Memory B cell (primary cell): ENCODE results near the gene QKI.

Experiments used
- ATAC-seq: fragments of 150-1000 bp; cut with Tn5 transposase; 2 replicates; pipeline ENCODE4 v1.10.0; 2021; ENCODE audit warnings: low read depth, mild to moderate bottlenecking, moderate library complexity
- DNase-seq, 2 donors: peaks; one replicate each; pipeline ENCODE4 v3.0.0; 2022; ENCODE audit warnings: low spot score in 2 of 2
- H3K27ac Mint-ChIP-seq: one replicate; pipeline ENCODE4 v1.8.0; 2022; ENCODE audit warnings: mild to moderate bottlenecking, moderate library complexity, mixed read lengths
- H3K27me3 Mint-ChIP-seq: one replicate; pipeline ENCODE4 v1.8.0; 2022; ENCODE audit warnings: mixed read lengths
- H3K36me3 Mint-ChIP-seq: one replicate; pipeline ENCODE4 v1.8.0; 2022; ENCODE audit warnings: mild to moderate bottlenecking, mixed read lengths
- H3K4me1 Mint-ChIP-seq: one replicate; pipeline ENCODE4 v1.8.0; 2022; ENCODE audit warnings: mixed read lengths
- H3K4me3 Mint-ChIP-seq: one replicate; pipeline ENCODE4 v1.8.0; 2022; ENCODE audit warnings: mild to moderate bottlenecking, moderate library complexity, mixed read lengths
- H3K9me3 Mint-ChIP-seq: one replicate; pipeline ENCODE4 v1.8.0; 2022; ENCODE audit warnings: mixed read lengths

Gene QKI

DNA sequence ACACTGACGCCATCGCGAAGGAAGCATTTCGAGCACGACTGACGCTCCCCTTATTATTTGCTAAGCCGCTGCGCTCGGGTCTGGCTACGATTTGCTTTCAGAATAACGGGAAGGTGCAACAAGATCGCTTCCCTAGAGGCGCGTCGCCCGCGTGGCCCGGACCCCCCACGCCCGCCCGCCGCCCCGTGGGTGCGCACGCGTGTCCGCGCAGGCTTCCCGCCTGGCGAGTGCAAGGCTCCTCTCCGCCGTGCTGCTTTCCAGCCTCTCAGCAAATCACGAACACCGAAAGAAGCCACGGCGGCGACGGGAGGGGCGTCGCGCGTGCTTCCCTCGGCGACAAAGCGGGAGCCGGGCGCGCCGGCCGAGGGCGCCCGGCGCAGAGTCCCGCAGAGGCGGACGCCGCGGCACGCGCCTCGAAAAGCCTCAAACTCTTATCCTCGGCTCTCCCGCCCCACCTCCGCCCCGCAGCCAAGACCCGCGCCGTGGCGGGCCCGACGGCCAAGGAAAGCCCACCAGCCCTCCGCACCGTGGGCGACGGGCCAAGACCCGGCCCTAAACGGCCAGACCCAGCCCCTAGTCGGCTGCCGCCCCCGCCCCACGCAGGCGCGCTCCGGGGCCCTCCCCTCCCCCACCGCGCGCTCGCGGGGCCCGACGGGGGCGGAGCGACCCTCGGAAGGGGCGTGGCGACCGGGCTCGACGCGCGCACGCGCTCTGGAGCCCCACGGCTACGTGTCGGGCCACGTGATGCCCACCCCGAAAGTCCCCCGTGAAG lies 987 bp upstream of the QKI start:
- H3K4me3 Mint-ChIP-seq: peak overlapping the region; percentile 84
- ATAC-seq: peak; percentile 60
- H3K27me3 Mint-ChIP-seq: no peaks in the 10 kb centered on the region

DNA sequence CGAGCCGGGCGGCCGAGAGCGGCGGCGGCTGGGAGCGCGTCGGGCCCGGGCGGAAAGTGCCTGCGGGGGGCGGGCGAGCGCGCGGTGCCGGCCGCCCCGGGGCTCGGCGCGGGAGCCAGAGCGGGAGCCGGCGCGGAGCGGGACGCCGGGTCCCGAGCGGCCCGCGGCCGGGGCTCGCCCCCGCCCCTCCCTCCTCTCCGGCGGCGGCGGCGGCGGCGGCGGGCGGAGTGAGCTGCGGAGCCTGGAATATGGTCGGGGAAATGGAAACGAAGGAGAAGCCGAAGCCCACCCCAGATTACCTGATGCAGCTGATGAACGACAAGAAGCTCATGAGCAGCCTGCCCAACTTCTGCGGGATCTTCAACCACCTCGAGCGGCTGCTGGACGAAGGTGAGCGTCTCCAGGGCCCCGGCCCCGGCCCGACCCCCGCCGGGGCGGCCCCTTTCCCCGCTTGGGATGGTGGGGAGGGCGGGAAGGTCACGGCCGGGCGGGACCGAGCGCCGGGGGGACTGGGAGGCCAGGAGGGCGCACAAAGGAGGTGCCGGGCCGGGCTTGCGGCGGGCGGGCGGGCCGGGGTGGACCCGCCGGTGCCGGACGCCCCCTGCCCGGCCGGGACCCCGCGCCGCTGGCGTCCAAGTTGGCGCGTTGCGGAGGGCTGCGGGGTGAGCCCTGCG lies 565 bp downstream of the QKI start:
- Mint-ChIP-seq H3K4me3 (peak overlapping the region; percentile 85), H3K9me3 (no peaks in the 10 kb centered on the region), H3K27ac (peak overlapping the region; percentile 91), H3K4me1 (peaks cover 22% of the 10 kb centered on the region), H3K36me3 (peaks cover 3% of the 10 kb centered on the region), H3K27me3 (no peaks in the 10 kb centered on the region)
- ATAC-seq (peak; percentile 16), DNase-seq (peak; percentile 28 to 59)

More for the DNA sequence above, 987 bp upstream of the QKI start:
- no peaks in the 10 kb centered on the region for H3K9me3 Mint-ChIP-seq
- peak; percentile 98 for DNase-seq
- peak overlapping the region; percentile 91 for H3K27ac Mint-ChIP-seq
- peaks cover 14% of the 10 kb centered on the region for H3K4me1 Mint-ChIP-seq
- peaks cover 3% of the 10 kb centered on the region for H3K36me3 Mint-ChIP-seq

DNA sequence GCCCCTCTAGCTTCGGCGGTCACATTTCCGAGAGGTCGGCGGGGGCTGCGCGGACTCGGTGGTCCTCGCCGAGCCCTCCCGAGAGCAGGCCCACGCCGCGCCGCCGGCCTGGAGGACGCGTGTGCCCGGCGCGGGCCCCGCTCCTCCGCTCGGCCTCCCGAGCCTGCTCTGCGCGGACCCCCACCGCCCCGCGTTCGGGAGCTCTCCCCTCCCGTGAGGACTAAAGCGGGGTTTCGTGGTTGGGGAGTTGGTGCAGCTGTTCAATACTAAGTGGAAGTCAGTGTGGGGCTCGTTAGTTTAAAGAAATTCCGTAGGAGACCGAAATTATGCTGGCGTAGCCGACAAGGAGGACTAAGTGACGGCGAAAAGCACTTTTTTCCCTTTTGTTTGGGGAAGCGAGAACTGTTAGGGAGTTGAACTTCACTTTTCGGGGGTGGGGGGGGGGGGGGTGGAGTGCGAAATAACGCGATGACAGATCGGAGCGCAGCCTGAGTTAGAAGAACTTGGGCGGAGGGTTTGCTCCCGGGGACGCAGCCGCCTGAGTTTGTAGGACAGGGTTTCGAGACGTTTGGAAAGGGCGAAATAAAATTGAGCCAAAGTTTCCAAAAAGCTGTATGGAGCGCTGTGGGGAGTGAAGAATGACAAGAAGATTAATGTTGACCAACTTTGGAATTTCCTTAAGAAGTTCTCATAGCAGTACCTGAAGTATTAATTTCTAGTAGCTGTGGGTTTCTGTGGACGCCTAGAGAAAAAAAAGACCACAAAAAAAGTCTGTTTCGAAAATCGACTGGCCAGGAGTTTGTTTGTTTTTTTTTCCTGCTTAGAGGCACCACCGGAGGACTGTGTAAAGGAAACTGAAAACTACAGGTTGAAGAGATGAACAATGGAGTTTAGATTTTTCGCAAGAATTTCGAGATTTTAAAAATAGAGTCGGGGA lies 1.4 kb downstream of the QKI start:
- Mint-ChIP-seq H3K4me1 (peaks cover 25% of the 10 kb centered on the region), H3K4me3 (peak overlapping the region; percentile 93)
- ATAC-seq: no peak

DNA sequence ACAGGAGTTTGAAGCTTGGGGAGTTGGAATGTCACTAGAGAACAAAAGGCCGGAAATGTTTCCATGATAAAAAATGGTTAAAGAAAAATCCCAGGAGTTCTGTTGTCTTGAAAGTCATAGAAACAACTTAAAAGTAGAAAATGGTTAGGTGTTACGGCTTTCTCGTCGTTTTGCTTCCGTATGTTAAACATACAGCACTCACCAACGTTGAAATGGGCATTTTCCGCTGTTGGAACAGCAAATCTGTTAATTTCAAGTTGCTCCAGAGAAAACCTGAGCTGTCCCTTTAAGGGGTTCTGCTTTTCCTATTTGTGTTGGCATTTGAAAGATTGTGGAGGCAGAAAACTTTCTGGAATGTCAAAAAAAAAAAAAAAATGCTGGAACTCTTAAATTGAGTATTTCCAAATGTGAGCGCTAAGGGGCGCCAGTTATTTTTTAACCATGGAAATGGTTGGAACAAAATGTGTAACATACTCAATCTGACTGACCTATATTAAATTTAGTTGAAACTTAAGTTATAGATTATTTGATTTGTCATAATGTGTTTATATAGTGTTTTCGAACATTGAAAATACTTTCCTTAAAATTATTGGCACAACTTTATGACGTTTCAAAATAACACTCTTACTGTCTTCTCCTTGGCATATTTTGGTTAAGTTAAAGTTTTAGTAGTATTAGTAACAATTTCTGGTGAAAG lies 2.2 kb downstream of the QKI start:
- Mint-ChIP-seq H3K4me3 (peak overlapping the region; percentile 93), H3K27me3 (no peaks in the 10 kb centered on the region), H3K36me3 (no peaks in the 10 kb centered on the region), H3K27ac (peak overlapping the region; percentile 85), H3K4me1 (peaks cover 23% of the 10 kb centered on the region), H3K9me3 (no peaks in the 10 kb centered on the region)
- ATAC-seq: no peak
- DNase-seq: peak; percentile 24 to 34

More for the DNA sequence above, 1.4 kb downstream of the QKI start:
- Mint-ChIP-seq H3K9me3 (no peaks in the 10 kb centered on the region), H3K36me3 (peaks cover 3% of the 10 kb centered on the region), H3K27ac (peak overlapping the region; percentile 85), H3K27me3 (no peaks in the 10 kb centered on the region)
- peak; percentile 20 to 49 for DNase-seq

DNA sequence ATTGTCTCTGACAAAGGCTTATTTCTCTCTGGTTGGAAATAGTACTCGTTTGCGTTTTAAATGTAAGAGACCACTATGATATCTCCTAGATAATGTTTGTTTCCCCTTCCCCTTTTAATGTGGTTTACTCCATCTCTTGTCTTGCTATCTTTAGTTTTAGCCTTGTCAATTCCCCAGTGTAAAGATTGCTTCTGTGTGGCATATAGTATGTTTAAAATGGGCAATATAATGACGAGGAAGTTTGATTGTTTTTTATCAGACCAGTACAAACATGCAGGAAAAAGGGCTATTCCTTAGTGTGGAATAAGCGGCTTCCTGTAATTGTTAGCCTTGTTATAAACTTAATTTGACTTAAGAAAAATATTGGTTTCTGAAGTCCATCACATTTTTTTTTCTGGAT lies 3.1 kb downstream of the QKI start:
- DNase-seq (no peak), ATAC-seq (no peak)
- Mint-ChIP-seq H3K27ac (no peak overlapping the region), H3K4me3 (no peak overlapping the region), H3K36me3 (no peaks in the 10 kb centered on the region), H3K9me3 (no peaks in the 10 kb centered on the region), H3K4me1 (peaks cover 23% of the 10 kb centered on the region), H3K27me3 (no peaks in the 10 kb centered on the region)

DNA sequence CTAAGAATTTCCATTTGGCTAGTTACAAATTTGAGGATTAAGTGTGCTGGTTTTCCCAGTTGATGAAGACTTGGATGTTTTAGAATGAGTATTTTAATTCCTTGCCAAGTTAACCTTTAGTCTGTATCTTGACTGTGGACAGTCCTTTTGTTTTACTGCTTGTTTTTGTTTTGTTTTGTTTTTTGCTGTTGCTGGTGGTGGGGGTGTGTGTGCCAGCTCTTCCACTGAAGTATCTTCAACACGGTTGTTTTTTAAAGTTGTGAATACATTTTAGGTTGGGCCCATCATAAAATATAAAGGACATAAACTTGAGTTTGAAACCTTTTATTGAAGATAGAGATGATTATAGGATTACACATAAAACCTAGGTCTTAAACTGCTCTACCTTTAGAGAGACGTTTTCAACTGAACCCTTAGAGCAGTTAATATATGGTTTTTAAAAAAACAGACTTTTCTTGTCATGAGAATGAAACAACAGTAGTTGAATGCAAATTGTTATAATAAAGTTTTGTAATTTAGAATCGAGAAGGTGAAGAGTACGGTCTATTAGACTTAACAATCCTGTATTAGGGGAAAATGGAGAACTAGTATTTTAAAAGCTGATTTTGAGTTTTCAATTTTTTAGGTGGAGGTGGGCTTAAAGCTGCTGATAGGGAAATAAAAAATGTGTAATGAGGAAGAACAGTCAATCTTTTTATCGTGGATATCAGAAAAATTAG lies 4.0 kb downstream of the QKI start:
- H3K36me3 Mint-ChIP-seq: no peaks in the 10 kb centered on the region
- H3K27me3 Mint-ChIP-seq: no peaks in the 10 kb centered on the region
- peak overlapping the region; percentile 42 for H3K27ac Mint-ChIP-seq
- no peak for ATAC-seq
- DNase-seq: no peak
- peak overlapping the region; percentile 30 for H3K4me3 Mint-ChIP-seq
- H3K9me3 Mint-ChIP-seq: no peaks in the 10 kb centered on the region
- H3K4me1 Mint-ChIP-seq: peaks cover 19% of the 10 kb centered on the region

DNA sequence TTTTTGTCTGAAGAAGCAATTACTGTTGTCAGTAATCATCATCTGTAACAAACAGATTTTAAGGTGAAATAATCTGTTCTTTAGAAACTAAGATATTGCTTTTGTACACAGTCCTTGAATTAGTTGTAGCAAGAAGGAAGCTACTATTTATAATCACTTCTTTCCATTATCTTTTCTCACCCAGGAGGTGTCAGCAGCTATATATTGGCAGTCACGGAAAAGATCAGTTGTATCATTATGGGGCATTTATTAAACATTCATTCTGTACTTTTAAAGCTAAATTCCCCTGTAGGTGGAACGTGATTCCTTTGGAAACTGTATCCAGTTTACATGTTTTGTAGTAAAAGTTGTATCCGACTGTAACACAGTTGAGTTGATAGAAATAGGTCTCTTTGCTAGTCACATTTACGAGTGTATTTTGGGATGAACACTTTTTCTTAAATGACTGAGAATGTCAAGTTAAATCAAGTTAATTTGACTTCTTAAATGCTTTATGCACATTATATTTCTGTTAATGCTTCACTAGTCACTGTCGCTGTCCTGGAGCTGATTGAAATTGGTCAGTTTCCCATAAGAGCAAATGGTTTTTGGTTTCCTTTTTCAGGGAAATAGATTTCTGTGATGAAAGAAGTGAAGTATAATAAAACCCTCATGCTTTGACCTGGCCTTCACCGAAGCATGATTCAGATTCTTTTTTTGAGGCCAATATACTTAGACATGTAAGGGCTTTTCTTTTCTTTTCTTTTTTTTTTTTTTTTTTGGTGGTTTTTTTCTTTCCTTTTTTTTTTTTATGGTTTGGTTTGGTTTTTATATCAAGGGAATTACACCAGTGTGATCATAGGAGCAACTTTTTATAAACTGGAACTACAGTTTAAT lies 5.1 kb downstream of the QKI start:
- DNase-seq (no peak), ATAC-seq (no peak)
- no peaks in the 10 kb centered on the region for H3K36me3 Mint-ChIP-seq
- H3K9me3 Mint-ChIP-seq: no peaks in the 10 kb centered on the region
- no peak overlapping the region for H3K4me3 Mint-ChIP-seq
- H3K4me1 Mint-ChIP-seq: peaks cover 23% of the 10 kb centered on the region
- no peak overlapping the region for H3K27ac Mint-ChIP-seq
- H3K27me3 Mint-ChIP-seq: no peaks in the 10 kb centered on the region

DNA sequence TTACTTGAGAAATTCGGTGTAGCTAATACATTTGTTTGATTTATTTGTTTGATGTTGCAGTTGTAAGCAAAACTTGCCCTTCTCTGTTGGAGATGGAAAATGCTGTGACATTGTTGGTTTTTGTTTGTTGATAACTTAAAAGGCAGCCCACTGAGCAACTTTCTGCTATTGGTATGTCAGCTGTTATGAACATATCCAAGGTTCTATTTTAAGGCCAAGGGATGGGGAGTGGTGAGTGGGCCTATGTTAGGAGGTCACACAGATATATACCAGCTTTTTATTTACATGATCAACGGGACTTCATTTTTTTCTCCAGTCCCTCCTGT lies 5.7 kb downstream of the QKI start:
- DNase-seq (no peak), ATAC-seq (no peak)
- Mint-ChIP-seq H3K36me3 (no peaks in the 10 kb centered on the region), H3K9me3 (no peaks in the 10 kb centered on the region), H3K27ac (no peak overlapping the region), H3K4me3 (no peak overlapping the region), H3K4me1 (peaks cover 27% of the 10 kb centered on the region), H3K27me3 (no peaks in the 10 kb centered on the region)

DNA sequence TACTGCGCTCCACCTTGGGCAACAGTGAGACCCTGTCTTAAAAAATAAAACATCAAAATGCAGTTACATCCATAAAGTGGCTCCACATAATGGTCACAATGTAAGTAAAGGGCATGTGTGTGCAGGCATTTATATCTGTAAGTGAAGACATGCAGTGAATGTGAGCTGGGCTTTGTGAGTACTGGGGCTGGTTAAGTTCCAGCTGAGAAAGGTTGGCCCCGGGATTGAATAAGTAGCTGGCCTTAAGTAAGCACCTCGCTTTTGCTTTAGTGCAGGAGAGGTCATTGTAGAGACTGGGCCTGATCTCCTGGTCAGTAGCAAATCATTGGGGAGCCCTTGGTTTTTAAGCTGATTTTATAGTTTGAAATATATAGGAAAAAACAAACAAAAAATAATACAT lies 8.0 kb downstream of the QKI start:
- DNase-seq: no peak
- Mint-ChIP-seq H3K27me3 (no peaks in the 10 kb centered on the region), H3K4me1 (peaks cover 30% of the 10 kb centered on the region), H3K36me3 (no peaks in the 10 kb centered on the region), H3K4me3 (no peak overlapping the region), H3K9me3 (no peaks in the 10 kb centered on the region), H3K27ac (no peak overlapping the region)
- no peak for ATAC-seq

DNA sequence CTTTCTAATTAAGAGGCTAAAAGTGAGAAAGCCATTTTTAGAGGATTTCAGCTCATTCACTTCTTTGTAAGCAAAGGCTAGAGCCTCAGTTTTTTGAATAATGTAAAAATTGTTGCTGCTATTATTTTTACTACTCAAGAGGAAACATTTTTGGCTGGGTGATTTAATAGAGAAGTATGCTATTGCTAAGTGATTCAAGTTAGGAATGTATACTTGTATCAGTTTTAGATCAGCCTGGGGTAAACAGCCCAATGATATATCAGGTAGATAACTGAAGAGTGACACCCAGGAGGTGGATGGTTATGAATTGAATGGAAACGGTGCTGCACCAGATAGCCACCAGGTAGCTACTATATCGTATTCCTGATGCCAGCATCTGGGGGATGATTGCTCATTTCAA lies 9.2 kb downstream of the QKI start:
- Mint-ChIP-seq H3K36me3 (no peaks in the 10 kb centered on the region), H3K4me1 (peaks cover 25% of the 10 kb centered on the region), H3K9me3 (no peaks in the 10 kb centered on the region), H3K4me3 (no peak overlapping the region), H3K27ac (no peak overlapping the region), H3K27me3 (no peaks in the 10 kb centered on the region)
- no peak for DNase-seq
- ATAC-seq: no peak

DNA sequence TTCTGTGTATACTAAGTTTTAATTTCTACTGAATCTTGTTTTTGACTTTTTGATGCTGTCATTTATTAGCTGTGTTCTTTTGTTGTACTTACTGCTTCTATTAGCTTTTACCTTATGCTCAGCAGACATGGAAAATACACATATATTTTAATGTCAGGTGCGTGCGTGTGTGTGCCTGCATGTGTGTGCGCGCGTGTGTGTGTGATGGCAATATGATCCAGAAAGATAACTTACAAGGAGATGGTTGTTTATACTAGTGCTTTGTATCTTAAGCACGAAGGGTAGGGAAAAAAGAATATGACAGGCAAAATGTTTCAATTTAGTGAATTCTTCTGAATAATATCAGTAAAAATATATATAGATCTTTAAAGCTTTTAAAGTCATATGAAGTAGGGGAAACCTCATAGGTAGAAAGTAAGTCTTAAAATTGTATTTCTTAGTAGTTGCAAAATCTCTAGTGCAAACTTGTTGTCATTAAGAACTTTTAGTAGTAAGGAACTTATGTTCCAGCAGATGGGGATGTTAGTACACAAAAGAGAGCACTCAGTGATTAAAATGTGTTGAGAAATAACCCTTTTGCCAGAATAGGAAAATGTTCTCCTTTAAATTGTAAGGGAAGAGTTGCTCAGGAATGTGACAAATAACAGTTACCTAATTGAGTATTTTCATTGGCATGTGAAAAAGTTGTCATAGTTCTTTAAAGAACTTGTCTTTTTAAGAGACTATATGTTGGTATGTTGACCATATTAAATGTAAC lies 13.2 kb downstream of the QKI start:
- Mint-ChIP-seq H3K4me3 (no peak overlapping the region), H3K27me3 (no peaks in the 10 kb centered on the region), H3K27ac (no peak overlapping the region), H3K4me1 (peaks cover 32% of the 10 kb centered on the region), H3K36me3 (no peaks in the 10 kb centered on the region), H3K9me3 (no peaks in the 10 kb centered on the region)
- DNase-seq: no peak
- ATAC-seq: no peak

DNA sequence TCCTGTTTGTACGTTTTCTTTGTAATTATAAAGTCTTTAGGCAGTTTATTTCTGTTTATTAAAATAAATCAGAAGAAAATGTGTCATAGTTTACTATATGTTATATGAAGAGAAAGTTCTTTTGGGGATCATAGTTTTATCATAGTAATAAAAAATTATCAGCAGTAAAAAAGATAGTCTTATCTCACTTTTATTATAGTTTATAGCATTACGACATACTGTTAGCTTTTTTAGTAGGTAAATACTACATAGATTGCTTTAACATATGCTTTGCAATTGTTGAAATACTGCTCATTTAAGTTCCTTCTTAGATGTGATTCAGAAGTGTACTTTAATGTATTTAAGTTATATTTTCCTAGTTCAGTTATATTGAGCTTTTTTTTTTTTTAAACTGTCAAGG lies 13.9 kb downstream of the QKI start:
- Mint-ChIP-seq H3K27ac (no peak overlapping the region), H3K9me3 (no peaks in the 10 kb centered on the region), H3K36me3 (no peaks in the 10 kb centered on the region), H3K4me3 (no peak overlapping the region), H3K27me3 (no peaks in the 10 kb centered on the region), H3K4me1 (peaks cover 35% of the 10 kb centered on the region)
- no peak for DNase-seq
- ATAC-seq: no peak
